Measurements from ENCODE around the gene C20orf173.

Gene C20orf173

DNA sequence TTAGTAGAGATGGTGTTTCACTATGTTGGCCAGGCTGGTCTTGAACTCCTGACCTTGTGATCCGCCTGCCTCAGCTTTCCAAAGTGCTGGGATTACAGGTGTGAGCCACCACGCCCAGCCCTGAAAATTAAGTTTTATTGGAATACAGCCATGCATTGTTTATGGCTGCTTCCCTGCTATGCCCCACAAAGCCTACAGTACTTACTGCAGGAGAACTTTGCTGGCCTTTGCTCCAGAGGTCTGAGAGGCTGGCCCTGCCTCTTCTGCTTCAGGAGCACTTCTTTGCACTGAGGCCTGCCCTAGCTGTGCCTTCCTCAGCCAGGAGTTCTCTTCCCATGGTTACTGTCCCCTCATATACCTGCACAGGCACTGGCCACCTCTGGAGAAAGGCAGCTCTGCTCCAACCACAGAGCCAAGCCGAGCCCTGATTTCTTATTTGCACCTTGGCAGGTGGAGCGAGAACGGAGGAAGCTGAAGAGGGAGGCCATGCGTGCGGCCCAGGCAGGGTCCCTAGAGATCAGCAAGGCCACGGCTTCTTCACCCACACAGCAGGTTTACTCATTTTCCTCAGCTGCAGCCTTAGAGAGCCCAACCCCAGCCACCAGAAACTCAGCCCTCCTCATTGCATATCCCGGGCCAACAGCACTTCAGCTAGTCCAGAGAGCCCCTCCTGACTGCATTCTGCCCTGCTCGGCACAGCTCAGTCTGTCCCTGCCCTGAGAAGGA, 20.8 kb downstream of the C20orf173 start:
- Histone ChIP-seq H3K36me3 (ENCODE audit: insufficient read depth, insufficient read length, low read length) (peaks cover 92% of the 10 kb centered on the region), H3K9ac (ENCODE audit: insufficient read length, low read depth) (no peak overlapping the region), H3K4me3 (ENCODE audit: insufficient read length, low read depth) (no peak overlapping the region), H3K9me3 (ENCODE audit: insufficient read depth, low read length) (no peaks in the 10 kb centered on the region), H3K4me1 (ENCODE audit: insufficient read depth, insufficient read length) (peaks cover 2% of the 10 kb centered on the region), H3K27me3 (ENCODE audit: insufficient read depth, insufficient read length) (no peaks in the 10 kb centered on the region)
- no peak for DNase-seq (ENCODE audit: low read depth, low spot score)
- no peak for TF ChIP-seq ZNF274 (IDR thresholded peaks at IDR 0.05; ENCODE audit: low read depth, low read length)
- no peak for TF ChIP-seq SUZ12 (IDR thresholded peaks at IDR 0.05; ENCODE audit: extremely low read depth, insufficient read depth, insufficient read length)
- TF ChIP-seq YY1 (IDR thresholded peaks at IDR 0.05; ENCODE audit: insufficient read depth, insufficient read length), result no peak

DNA sequence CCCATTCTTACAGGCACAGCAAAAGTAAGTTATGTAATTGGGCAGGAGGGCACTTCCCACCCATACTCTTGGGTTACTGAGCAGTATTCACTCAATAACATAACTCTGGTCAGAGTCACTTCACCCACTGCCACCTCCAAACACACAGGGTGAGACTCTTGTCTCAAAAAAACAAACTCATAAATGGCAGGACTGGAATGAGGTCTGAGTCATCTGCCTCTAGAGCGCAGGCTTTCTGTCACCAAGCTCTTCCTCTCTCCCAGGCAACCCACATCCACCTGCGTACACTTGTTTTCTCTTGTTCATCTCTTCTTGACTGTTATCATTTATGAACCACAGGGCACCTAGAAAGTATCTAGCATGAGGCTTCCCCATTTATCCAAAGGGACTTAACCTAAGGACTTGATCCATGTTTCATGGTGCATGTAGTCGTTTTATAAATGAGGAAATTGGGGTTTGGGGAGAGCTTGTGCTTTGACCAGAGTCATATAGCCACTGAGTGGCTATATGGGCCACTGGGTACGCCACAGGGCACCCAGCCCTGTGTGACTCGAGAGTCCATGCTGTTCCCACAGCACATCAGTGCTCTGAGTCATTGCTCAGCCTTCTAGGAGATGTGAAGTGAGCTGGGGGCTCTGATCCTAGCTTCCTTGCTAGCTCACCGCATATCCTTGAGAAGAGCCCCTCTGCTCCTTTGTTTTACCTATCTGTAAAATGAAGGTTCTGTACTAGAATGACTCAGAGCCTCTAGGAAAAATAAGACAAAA, 22.4 kb downstream of the C20orf173 start:
- no peak for TF ChIP-seq SUZ12 (IDR thresholded peaks at IDR 0.05; ENCODE audit: extremely low read depth, insufficient read depth, insufficient read length)
- no peak for TF ChIP-seq ZNF274 (IDR thresholded peaks at IDR 0.05; ENCODE audit: low read depth, low read length)
- no peak for TF ChIP-seq YY1 (IDR thresholded peaks at IDR 0.05; ENCODE audit: insufficient read depth, insufficient read length)
- peaks cover 2% of the 10 kb centered on the region for H3K4me1 ChIP-seq (ENCODE audit: insufficient read depth, insufficient read length)
- DNase-seq (ENCODE audit: low read depth, low spot score), result no peak
- peaks cover 94% of the 10 kb centered on the region for H3K36me3 ChIP-seq (ENCODE audit: insufficient read depth, insufficient read length, low read length)
- H3K27me3 ChIP-seq (ENCODE audit: insufficient read depth, insufficient read length), result no peaks in the 10 kb centered on the region
- H3K9me3 ChIP-seq (ENCODE audit: insufficient read depth, low read length), result no peaks in the 10 kb centered on the region
- H3K4me3 ChIP-seq (ENCODE audit: insufficient read length, low read depth), result no peak overlapping the region
- H3K9ac ChIP-seq (ENCODE audit: insufficient read length, low read depth), result no peak overlapping the region

DNA sequence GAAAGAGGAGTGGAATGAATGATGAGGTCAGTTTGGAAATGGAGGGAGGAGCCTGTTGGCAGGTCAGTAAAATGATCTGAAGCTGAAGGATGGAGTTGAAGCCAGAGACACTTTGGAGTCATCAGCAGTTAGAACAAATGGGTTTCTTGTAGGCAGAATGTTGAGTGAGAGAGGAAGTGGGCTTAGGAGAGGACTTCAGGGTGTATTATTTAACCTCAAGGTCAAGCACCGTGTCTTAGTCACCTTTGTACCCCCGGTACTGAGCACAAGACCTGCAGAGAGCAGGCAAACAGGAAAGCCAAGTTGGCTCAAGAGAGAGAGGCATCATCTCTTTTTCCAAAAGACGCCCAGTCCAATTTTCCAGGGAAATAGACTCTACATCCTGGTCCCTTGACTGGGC, 23.3 kb downstream of the C20orf173 start:
- H3K4me3 ChIP-seq (ENCODE audit: insufficient read length, low read depth), result no peak overlapping the region
- H3K9me3 ChIP-seq (ENCODE audit: insufficient read depth, low read length), result no peaks in the 10 kb centered on the region
- H3K9ac ChIP-seq (ENCODE audit: insufficient read length, low read depth), result no peak overlapping the region
- no peak for DNase-seq (ENCODE audit: low read depth, low spot score)
- TF ChIP-seq SUZ12 (IDR thresholded peaks at IDR 0.05; ENCODE audit: extremely low read depth, insufficient read depth, insufficient read length) (no peak), ZNF274 (IDR thresholded peaks at IDR 0.05; ENCODE audit: low read depth, low read length) (no peak), YY1 (IDR thresholded peaks at IDR 0.05; ENCODE audit: insufficient read depth, insufficient read length) (no peak)
- H3K4me1 ChIP-seq (ENCODE audit: insufficient read depth, insufficient read length), result peaks cover 2% of the 10 kb centered on the region
- peaks cover 94% of the 10 kb centered on the region for H3K36me3 ChIP-seq (ENCODE audit: insufficient read depth, insufficient read length, low read length)
- H3K27me3 ChIP-seq (ENCODE audit: insufficient read depth, insufficient read length), result no peaks in the 10 kb centered on the region

DNA sequence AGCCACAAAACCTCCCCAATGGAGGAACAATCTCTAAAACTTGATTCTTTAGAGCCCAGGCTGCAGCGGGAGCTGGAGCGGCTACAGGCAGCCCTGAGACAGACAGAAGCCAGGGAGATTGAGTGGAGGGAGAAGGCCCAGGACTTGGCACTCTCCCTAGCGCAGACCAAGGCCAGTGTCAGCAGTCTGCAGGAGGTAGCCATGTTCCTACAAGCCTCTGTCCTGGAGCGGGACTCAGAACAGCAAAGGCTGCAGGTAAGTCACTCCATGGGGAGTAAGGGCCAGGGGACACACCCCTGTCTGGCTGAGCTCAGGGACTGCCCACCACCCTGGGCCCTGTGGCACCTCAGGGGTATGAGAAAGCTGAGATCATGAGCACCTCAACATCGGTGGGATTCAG, 24.7 kb downstream of the C20orf173 start:
- no peak for DNase-seq (ENCODE audit: low read depth, low spot score)
- no peak overlapping the region for H3K4me3 ChIP-seq (ENCODE audit: insufficient read length, low read depth)
- H3K4me1 ChIP-seq (ENCODE audit: insufficient read depth, insufficient read length), result no peaks in the 10 kb centered on the region

DNA sequence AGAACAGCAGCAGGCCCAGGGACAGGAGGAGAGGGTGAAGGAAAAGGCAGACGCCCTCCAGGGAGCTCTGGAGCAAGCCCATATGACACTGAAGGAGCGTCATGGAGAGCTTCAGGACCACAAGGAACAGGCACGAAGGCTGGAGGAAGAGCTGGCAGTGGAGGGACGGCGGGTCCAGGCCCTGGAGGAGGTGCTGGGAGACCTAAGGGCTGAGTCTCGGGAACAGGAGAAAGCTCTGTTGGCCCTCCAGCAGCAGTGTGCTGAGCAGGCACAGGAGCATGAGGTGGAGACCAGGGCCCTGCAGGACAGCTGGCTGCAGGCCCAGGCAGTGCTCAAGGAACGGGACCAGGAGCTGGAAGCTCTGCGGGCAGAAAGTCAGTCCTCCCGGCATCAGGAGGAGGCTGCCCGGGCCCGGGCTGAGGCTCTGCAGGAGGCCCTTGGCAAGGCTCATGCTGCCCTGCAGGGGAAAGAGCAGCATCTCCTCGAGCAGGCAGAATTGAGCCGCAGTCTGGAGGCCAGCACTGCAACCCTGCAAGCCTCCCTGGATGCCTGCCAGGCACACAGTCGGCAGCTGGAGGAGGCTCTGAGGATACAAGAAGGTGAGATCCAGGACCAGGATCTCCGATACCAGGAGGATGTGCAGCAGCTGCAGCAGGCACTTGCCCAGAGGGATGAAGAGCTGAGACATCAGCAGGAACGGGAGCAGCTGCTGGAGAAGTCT, 25.5 kb downstream of the C20orf173 start:
- H3K27me3 ChIP-seq (ENCODE audit: insufficient read depth, insufficient read length), result no peaks in the 10 kb centered on the region
- H3K4me3 ChIP-seq (ENCODE audit: insufficient read length, low read depth), result no peak overlapping the region
- H3K9ac ChIP-seq (ENCODE audit: insufficient read length, low read depth), result no peak overlapping the region
- TF ChIP-seq SUZ12 (IDR thresholded peaks at IDR 0.05; ENCODE audit: extremely low read depth, insufficient read depth, insufficient read length) (no peak), ZNF274 (IDR thresholded peaks at IDR 0.05; ENCODE audit: low read depth, low read length) (no peak), YY1 (IDR thresholded peaks at IDR 0.05; ENCODE audit: insufficient read depth, insufficient read length) (no peak)
- H3K9me3 ChIP-seq (ENCODE audit: insufficient read depth, low read length), result no peaks in the 10 kb centered on the region
- H3K4me1 ChIP-seq (ENCODE audit: insufficient read depth, insufficient read length), result no peaks in the 10 kb centered on the region
- DNase-seq (ENCODE audit: low read depth, low spot score), result no peak
- peaks cover 95% of the 10 kb centered on the region for H3K36me3 ChIP-seq (ENCODE audit: insufficient read depth, insufficient read length, low read length)

More for the DNA sequence above, 24.7 kb downstream of the C20orf173 start:
- Histone ChIP-seq H3K27me3 (ENCODE audit: insufficient read depth, insufficient read length) (no peaks in the 10 kb centered on the region), H3K9me3 (ENCODE audit: insufficient read depth, low read length) (no peaks in the 10 kb centered on the region), H3K36me3 (ENCODE audit: insufficient read depth, insufficient read length, low read length) (peaks cover 95% of the 10 kb centered on the region), H3K9ac (ENCODE audit: insufficient read length, low read depth) (no peak overlapping the region)
- TF ChIP-seq SUZ12 (IDR thresholded peaks at IDR 0.05; ENCODE audit: extremely low read depth, insufficient read depth, insufficient read length) (no peak), ZNF274 (IDR thresholded peaks at IDR 0.05; ENCODE audit: low read depth, low read length) (no peak), YY1 (IDR thresholded peaks at IDR 0.05; ENCODE audit: insufficient read depth, insufficient read length) (no peak)

DNA sequence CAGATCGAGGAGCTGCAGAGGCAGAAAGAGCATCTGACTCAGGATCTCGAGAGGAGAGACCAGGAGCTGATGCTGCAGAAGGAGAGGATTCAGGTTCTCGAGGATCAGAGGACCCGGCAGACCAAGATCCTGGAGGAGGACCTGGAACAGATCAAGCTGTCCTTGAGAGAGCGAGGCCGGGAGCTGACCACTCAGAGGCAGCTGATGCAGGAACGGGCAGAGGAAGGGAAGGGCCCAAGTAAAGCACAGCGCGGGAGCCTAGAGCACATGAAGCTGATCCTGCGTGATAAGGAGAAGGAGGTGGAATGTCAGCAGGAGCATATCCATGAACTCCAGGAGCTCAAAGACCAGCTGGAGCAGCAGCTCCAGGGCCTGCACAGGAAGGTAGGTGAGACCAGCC, 26.2 kb downstream of the C20orf173 start:
- peaks cover 96% of the 10 kb centered on the region for H3K36me3 ChIP-seq (ENCODE audit: insufficient read depth, insufficient read length, low read length)
- H3K27me3 ChIP-seq (ENCODE audit: insufficient read depth, insufficient read length), result no peaks in the 10 kb centered on the region
- H3K4me1 ChIP-seq (ENCODE audit: insufficient read depth, insufficient read length), result no peaks in the 10 kb centered on the region
- no peak overlapping the region for H3K4me3 ChIP-seq (ENCODE audit: insufficient read length, low read depth)
- H3K9ac ChIP-seq (ENCODE audit: insufficient read length, low read depth), result no peak overlapping the region
- no peaks in the 10 kb centered on the region for H3K9me3 ChIP-seq (ENCODE audit: insufficient read depth, low read length)
- no peak for DNase-seq (ENCODE audit: low read depth, low spot score)
- TF ChIP-seq SUZ12 (IDR thresholded peaks at IDR 0.05; ENCODE audit: extremely low read depth, insufficient read depth, insufficient read length) (no peak), ZNF274 (IDR thresholded peaks at IDR 0.05; ENCODE audit: low read depth, low read length) (no peak), YY1 (IDR thresholded peaks at IDR 0.05; ENCODE audit: insufficient read depth, insufficient read length) (no peak)

- no peak for DNase-seq (ENCODE audit: low read depth, low spot score)
- H3K4me3 ChIP-seq (ENCODE audit: insufficient read length, low read depth), result no peak overlapping the region
- no peaks in the 10 kb centered on the region for H3K9me3 ChIP-seq (ENCODE audit: insufficient read depth, low read length)
- H3K4me1 ChIP-seq (ENCODE audit: insufficient read depth, insufficient read length), result no peaks in the 10 kb centered on the region
- no peaks in the 10 kb centered on the region for H3K27me3 ChIP-seq (ENCODE audit: insufficient read depth, insufficient read length)
- peaks cover 96% of the 10 kb centered on the region for H3K36me3 ChIP-seq (ENCODE audit: insufficient read depth, insufficient read length, low read length)
- no peak for TF ChIP-seq YY1 (IDR thresholded peaks at IDR 0.05; ENCODE audit: insufficient read depth, insufficient read length)
- no peak for TF ChIP-seq ZNF274 (IDR thresholded peaks at IDR 0.05; ENCODE audit: low read depth, low read length)
- no peak for TF ChIP-seq SUZ12 (IDR thresholded peaks at IDR 0.05; ENCODE audit: extremely low read depth, insufficient read depth, insufficient read length)
- no peak overlapping the region for H3K9ac ChIP-seq (ENCODE audit: insufficient read length, low read depth)
Measured at GRCh38 chr20:35502352-35502751, 27.1 kb downstream of the C20orf173 start.

All from NT2/D1 (cell line).